ENCODE data around the gene CYP21A2. TPM values are rescaled to one million over a fixed set of nuclear protein-coding genes. Genes with fewer than 3 reads are reported as not detected.
A peak's percentile ranks its signal among the peaks of the same experiment; 100 is the strongest.
"Not testable (repeated sequence)": the region's sequence is repeated elsewhere in the genome, so short reads cannot be mapped to it uniquely, and the experiment has no call there.

CYP21A2 gene
- total RNA-seq, 2 donors from 2014 or later: 0.59 to 2.7 TPM

- no peaks in the 10 kb centered on the region for H3K27me3 ChIP-seq (replicated peaks; ENCODE audit: insufficient read depth)
- no peak for TF ChIP-seq CTCF (IDR thresholded peaks at IDR 0.05)
- TF ChIP-seq POLR2AphosphoS5 (IDR thresholded peaks at IDR 0.05): no peak
- TF ChIP-seq POLR2A (IDR thresholded peaks at IDR 0.05): no peak
- H3K4me3 ChIP-seq: no peak overlapping the region
- WGBS: 27% methylated on average over 13 of the region's 14 CpGs
- no peak for DNase-seq (ENCODE audit: low spot score)
- intact Hi-C loops (cut with DNase I): no loop called here
- H3K4me1 ChIP-seq (replicated peaks): no peaks in the 10 kb centered on the region
- H3K36me3 ChIP-seq: no peaks in the 10 kb centered on the region
- no peaks in the 10 kb centered on the region for H3K9me3 ChIP-seq
- peak overlapping the region in 1 of 2 donors; percentile 30 for H3K27ac ChIP-seq
Measured at GRCh38 chr6:32046450-32047083, 8.4 kb downstream of the CYP21A2 start.

GRCh38 chr6:32047084-32047478 lies 8.9 kb downstream of the CYP21A2 start:
- intact Hi-C loops (cut with DNase I): no loop called here
- Histone ChIP-seq H3K4me3 (no peak overlapping the region), H3K27ac (peak overlapping the region in 1 of 2 donors; percentile 30), H3K27me3 (replicated peaks; ENCODE audit: insufficient read depth) (no peaks in the 10 kb centered on the region), H3K4me1 (replicated peaks) (no peaks in the 10 kb centered on the region), H3K36me3 (no peaks in the 10 kb centered on the region), H3K9me3 (no peaks in the 10 kb centered on the region)
- WGBS: 66% methylated on average over 11 of the region's 11 CpGs
- no peak for TF ChIP-seq POLR2AphosphoS5 (IDR thresholded peaks at IDR 0.05)
- no peak for TF ChIP-seq CTCF (IDR thresholded peaks at IDR 0.05)
- TF ChIP-seq POLR2A (IDR thresholded peaks at IDR 0.05): no peak
- no peak for DNase-seq (ENCODE audit: low spot score)

- TF ChIP-seq CTCF (IDR thresholded peaks at IDR 0.05) (no peak), POLR2AphosphoS5 (IDR thresholded peaks at IDR 0.05) (no peak)
- Histone ChIP-seq H3K4me3 (no peak overlapping the region), H3K27me3 (replicated peaks; ENCODE audit: insufficient read depth) (no peaks in the 10 kb centered on the region), H3K27ac (no peak overlapping the region), H3K36me3 (no peaks in the 10 kb centered on the region), H3K9me3 (no peaks in the 10 kb centered on the region), H3K4me1 (replicated peaks) (no peaks in the 10 kb centered on the region)
- DNase-seq (ENCODE audit: low spot score): no peak
- intact Hi-C loops (cut with DNase I): no loop called here
- 88% methylated on average over 6 of the region's 6 CpGs for WGBS
Measured at GRCh38 chr6:32047539-32047854, 9.3 kb downstream of the CYP21A2 start.

GRCh38 chr6:32047855-32048766 lies 9.9 kb downstream of the CYP21A2 start:
- TF ChIP-seq POLR2AphosphoS5 (IDR thresholded peaks at IDR 0.05) (peak; percentile 9), POLR2A (IDR thresholded peaks at IDR 0.05) (no peak), CTCF (IDR thresholded peaks at IDR 0.05) (peak; percentile 73 to 83 (median 77))
- Histone ChIP-seq H3K9me3 (no peaks in the 10 kb centered on the region), H3K27ac (no peak overlapping the region), H3K27me3 (replicated peaks; ENCODE audit: insufficient read depth) (no peaks in the 10 kb centered on the region), H3K36me3 (no peaks in the 10 kb centered on the region), H3K4me1 (replicated peaks) (no peaks in the 10 kb centered on the region), H3K4me3 (no peak overlapping the region)
- intact Hi-C loops (cut with DNase I): no loop called here
- WGBS: 58% methylated on average over 37 of the region's 42 CpGs
- DNase-seq (ENCODE audit: low spot score): peak; percentile 45

GRCh38 chr6:32049149-32049548 lies 10.9 kb downstream of the CYP21A2 start:
- H3K36me3 ChIP-seq; H3K9me3 ChIP-seq; H3K4me1 ChIP-seq (replicated peaks); H3K27me3 ChIP-seq (replicated peaks; ENCODE audit: insufficient read depth); H3K4me3 ChIP-seq; DNase-seq (ENCODE audit: low spot score); intact Hi-C loops (cut with DNase I); H3K27ac ChIP-seq: not testable (repeated sequence)
- 92% methylated on average over 21 of the region's 21 CpGs for WGBS

- WGBS: 89% methylated on average over 11 of the region's 11 CpGs
- DNase-seq (ENCODE audit: low spot score); H3K36me3 ChIP-seq; H3K9me3 ChIP-seq; H3K4me1 ChIP-seq (replicated peaks); H3K27ac ChIP-seq; intact Hi-C loops (cut with DNase I); H3K4me3 ChIP-seq; H3K27me3 ChIP-seq (replicated peaks; ENCODE audit: insufficient read depth): not testable (repeated sequence)
Measured at GRCh38 chr6:32049736-32050135, 11.5 kb downstream of the CYP21A2 start.

Data from prostate gland (tissue), 2 donors.